GM10847 (cell line): ENCODE data around the gene CBR3.

Experiments used
- POLR2A ChIP-seq: IDR thresholded peaks from 2 replicates; pipeline ENCODE4 v1.6.1; 2011; ENCODE audit not compliant: insufficient read length; ENCODE audit errors: extremely low read depth

The CBR3 gene

DNA sequence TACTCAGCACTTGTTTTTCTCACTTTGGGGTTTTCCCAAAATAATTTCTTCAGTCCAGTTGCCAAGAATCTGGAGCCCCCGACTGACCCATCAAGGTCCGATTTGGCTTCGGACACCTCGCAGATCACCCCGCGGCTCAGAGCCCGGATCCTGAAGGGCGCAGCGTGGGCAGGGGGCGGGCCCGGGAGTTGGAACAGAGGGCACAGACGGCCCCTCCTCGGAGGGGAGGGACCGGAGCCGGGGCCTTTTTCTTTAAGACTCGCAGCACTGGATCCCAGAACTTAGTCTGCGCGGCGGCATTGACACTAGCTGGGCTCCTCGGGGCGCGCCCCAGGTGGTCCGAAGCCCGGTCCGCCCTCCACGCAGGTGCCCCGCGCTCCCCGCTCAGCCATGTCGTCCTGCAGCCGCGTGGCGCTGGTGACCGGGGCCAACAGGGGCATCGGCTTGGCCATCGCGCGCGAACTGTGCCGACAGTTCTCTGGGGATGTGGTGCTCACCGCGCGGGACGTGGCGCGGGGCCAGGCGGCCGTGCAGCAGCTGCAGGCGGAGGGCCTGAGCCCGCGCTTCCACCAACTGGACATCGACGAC, at the start of gene CBR3:
TSS of gene CBR3 (plus strand) at position 277 of the 588 bp plus-strand sequence. CDS start at position 391, 114 bp downstream.
- no peak for TF ChIP-seq POLR2A

DNA sequence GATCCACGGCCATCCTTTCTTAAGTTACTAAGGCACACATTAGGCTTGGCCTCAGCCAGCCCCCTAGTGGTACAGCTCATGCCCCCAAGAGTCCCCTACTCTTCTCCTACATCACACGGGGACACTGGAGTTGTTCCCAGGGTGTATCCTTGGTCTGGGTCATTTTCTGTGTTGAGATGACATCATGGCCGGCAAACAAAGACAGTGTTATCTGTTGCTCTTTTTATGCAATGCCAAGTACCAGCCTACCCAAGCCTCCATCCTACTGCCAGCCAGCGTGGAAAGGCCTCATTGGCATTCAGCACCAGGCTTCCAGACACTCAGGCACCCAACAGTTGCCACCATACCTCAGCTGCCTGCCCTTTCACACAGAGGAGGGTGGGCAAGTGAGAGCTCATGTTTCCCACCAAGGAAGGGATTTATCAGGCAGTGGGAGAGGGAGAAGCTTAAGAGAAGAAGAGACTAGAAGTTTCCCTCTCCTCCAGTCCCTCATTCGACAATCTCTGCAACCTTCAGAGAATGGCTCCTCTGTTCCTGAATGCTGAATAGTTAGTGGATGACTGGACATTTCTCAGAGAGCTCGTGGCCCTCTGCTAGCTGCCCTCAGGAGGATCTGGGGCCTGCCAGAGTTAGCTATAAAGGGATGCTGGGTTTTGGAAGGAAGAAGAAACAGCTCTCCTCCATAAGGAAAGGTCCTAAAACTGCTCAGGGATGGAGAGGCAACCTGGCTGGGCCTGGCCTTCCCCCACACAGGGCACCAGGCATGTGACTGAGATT, 47.3 kb upstream of the CBR3 start:
- no peak for TF ChIP-seq POLR2A

DNA sequence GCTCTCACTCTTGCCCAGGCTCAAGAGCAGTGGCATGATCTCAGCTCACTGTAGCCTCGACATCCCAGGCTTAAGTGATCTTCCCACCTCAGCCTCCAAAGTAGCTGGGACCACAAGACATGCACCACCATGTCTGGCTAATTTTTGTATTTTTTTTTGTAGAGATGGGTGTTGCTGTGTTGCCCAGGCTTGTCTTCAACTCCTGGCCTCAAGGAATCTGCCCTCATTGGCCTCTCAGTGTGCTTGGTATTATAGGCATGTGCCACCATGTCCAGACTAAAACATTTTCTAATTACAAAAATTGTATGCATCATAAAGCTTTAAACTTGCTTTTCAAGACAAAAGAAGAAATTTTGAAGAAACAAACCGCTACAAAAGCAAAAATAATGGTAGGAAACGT, 44.9 kb upstream of the CBR3 start:
- TF ChIP-seq POLR2A = no peak

- no peak for TF ChIP-seq POLR2A
Observed at GRCh38 chr21:36092681-36093080, 42.2 kb upstream of the CBR3 start.

GRCh38 chr21:36093512-36093911, 41.4 kb upstream of the CBR3 start:
- TF ChIP-seq POLR2A = no peak

- no peak for TF ChIP-seq POLR2A
Observed at GRCh38 chr21:36096398-36097290, 38.2 kb upstream of the CBR3 start.

DNA sequence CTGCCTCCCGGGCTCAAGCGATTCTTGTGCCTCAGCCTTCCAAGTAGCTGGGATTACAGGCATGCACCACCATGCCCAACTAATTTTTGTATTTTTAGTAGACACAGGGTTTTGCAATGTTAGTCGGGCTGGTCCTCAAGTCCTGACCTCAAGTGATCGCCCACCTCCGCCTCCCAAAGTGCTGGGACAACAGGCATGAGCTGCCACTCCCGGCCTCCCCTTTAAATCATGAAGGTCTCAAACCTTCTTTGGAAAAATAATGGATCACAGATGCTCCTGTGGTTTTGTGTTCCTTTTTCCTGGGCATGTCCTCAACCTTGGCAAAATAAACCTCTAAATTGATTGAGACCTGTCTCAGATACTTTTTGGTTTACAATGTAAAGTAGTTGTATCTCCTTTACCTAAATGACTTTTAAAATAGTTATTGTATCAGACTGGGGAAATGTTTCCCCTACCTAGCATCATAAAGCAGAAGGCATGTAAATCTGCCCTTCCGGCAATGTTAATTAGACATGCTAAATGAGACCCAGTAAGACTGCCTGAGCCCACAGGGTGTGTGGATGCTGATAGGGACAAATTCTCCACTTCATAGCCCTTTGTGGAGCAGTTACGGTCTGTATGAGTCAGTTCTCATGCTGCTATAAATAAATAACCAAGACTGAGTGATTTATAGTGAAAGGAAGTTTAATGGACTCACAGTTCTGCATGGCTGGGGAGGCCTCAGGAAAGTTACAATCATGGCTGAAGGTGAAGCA, 37.3 kb upstream of the CBR3 start:
- no peak for TF ChIP-seq POLR2A

DNA sequence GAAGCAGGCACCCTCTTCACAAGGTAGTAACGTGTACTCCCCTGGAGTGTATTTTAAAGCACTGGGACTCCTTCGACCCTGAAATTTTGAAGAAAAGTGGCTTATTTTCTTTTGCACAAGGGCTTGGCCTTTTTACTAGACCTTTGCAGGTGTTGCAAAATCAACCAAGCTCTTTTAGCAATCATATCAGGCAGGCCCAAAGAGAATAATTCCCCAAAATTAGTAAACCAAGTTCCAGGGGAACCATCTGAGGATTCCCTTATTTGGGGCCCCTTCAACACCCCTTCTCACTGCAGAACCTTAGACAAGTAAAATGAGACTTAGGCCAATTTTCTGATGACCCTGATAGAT, 36.7 kb upstream of the CBR3 start:
- no peak for TF ChIP-seq POLR2A

DNA sequence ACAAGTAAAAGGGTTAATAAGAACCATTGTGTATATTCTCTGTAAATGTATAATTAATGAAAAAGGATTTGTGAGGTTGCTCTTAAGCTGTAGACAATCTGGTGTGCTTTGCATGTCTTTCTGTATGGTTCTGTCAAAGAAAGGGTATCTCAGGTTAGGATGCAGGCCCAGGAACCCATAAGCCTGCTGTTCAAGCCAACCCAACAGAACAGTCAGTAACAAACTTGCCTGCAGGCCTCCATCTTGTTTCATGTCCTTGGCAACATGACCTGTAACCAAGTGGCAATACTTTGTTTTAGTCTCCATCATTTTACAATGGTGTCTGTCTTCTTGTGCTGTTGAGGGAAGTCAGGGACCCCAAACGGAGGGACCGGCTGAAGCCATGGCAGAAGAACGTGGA, 35.9 kb upstream of the CBR3 start:
- TF ChIP-seq POLR2A = no peak

- TF ChIP-seq POLR2A = no peak
Observed at GRCh38 chr21:36100971-36101641, 33.8 kb upstream of the CBR3 start.

DNA sequence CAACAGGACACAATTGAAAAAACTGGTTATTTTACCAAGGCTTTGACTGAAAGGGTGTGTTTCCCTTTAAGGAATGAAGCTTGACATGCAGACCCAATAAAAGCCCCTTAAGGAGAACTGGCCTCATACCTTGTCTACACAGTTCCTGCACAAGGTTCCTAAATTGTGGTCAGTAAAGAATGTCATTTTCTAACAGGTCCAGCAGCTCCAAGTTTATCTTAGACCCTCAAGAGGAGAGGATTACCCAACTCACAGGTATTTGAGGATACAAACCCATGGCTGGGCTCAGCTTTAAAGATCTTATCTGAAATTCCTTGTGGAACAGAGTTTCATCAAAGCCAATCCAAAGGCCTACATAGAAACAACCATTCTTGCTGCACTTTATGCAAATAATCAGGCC, 31.4 kb upstream of the CBR3 start:
- TF ChIP-seq POLR2A = no peak

DNA sequence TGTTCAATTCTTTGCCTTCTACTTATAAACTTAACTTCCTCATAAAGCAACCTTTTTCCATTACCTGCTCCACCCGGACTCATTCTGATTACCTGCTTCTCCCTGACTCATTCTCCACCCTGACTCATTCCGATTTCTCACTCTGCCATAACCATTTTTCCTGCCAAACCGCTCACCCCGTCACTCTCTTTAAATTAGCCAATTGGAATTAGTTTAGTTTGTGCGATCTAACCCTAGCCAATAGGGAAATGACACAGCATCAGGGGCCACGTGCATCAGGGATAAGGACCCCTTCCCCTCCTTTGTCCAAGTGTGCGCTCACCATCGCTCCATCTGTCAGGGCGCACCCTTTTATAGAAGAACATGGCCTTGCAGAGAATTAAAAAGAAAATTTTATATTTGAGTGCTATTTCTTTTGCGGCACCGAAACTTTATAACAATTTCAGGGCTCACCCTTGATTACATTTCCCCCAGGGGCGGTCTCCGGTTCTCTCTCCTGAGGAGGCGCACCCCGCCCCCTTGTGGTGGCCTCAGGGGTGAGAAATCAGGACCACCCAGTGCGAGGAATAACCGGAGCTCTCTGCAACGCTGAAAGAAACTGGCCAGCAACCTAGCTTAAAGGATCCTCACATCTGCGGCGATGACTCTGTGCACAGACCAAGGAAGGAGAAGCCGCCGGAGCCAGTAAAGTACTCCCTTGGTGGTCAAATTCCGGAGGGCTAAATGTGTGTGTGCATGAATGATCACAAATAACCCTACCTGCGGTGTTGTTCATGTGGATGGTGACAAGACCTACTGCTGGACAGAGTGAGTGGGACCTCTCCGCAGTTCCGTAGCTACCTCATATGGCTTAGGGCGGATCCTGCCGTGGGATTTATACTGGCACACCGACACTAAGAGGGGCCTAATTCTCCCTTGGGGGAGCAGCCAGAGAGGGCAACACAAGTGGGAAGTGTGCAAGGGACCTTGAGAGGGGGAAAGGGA, 30.3 kb upstream of the CBR3 start:
- no peak for TF ChIP-seq POLR2A

GRCh38 chr21:36105327-36105842, 29.5 kb upstream of the CBR3 start:
- no peak for TF ChIP-seq POLR2A
